HPDE6-E6E7 (cell line): Measurements from ENCODE around the gene SMIM41.

ENCODE experiments used
- DNase-seq: peaks from one replicate; pipeline ENCODE4 v3.0.0; 2011; ENCODE audit warnings: missing footprints; ENCODE audit errors: extremely low spot score

Gene SMIM41

DNA sequence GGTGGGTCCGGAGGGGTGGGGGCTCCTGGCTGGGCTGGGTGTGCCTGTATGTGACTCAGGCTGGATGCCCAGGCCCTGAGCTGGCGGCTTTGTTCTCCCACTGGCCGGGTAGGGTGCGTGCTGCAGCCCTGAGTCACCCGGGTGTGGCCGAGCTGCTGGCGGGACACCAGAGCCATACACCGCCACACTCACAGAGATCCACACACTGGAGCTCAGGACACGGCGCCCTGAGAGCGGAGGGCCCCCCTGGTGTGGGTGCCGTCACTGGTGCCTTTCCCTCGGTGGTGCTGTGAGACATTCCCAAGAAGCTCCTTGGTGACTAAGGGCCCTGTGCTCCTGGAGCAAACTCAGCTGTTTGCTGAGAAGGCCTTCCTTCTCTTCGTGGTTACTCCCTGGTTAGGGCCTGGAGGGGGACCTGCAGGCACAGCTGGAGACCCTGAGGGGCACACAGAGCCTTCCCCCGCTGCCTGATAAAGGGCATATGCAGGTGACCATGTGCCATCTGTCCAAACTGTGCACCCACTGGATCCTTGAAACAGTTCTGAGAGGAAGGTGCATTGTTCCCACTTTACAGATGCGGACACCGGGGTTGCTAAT is 68.0 kb downstream of the SMIM41 start:
- DNase-seq: peak; percentile 92

DNA sequence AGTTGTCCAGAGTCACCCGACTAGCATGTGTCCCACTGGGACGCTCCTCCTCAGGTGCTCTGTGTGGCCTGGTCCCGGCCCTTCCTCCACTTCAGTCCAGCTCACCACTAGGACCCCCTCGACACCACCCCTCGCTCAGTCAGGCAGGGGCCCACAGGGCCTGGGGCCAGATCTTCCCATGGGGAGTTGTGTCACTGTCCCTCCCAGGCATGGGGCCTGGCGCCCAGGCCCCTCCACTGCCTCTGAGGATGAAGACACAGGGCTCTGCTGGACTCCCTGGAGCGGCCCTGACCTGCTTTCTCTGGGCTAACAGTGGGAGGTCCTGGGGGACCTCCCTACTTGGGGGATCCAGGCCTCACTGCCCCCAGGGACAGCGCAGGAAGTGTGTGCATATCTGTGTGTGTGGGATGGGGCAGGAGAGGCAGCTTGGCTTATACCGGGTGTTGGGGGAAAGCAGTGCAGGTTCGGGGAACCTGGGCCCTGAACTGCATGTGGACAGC is 68.5 kb downstream of the SMIM41 start:
- DNase-seq: no peak

DNA sequence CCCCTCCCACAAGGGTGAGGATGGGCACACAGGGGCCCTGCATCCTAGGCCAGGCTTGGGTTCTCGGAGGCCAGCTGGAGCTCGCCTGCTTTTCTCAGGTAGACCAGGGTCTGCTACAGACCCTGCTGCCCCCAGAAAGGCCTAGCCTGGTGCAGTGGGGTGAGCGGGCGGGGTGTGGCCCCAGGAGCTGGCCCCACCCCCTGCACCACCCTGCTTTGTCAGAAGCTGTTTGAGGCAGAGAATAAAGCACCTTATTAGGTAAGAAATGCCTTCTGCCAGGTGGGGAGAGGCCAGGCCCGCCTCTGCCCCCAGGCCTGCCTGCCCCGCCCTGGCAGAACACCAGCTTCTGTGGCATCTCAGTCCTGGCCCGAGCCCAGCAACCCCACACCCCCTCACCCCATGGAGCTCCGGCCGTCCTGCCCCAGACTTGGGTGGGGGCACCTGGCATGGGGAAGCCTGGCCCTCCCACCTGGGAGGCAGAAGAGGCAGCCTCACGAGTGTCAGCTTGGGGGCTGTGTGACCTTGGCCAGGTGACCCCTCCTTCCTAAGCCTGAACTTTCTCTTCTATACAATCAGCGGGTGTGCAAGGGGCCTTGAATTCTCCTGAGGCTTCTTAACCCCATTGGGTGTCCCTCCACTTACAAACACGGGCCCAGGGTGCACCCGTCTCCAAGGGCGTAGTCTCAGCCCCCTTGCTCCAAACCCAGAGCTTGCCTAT is 69.1 kb downstream of the SMIM41 start:
- peak; percentile 85 for DNase-seq

DNA sequence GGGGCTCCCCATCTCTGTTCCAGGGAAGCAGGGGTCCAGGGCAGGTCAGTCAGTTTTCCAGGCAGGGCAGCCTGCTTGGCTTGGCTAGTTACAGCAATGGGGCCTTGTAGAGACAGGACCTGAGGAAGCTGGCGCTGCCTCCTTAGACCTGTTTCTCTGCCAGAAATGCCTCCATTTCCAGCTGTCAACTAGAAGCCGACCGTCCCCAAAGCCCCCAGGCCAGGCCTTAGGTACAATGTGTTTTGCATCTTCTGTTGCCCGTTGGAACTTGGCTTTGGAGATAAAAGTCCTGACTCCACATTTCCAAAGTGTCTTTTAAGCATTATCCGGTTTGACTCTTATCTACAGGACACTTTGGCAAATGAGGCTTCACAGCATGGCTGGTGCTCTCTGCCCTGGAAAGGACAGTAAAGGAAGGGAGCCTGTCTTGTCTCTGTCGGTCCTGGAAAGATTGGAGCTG is 69.7 kb downstream of the SMIM41 start:
- DNase-seq: no peak

DNA sequence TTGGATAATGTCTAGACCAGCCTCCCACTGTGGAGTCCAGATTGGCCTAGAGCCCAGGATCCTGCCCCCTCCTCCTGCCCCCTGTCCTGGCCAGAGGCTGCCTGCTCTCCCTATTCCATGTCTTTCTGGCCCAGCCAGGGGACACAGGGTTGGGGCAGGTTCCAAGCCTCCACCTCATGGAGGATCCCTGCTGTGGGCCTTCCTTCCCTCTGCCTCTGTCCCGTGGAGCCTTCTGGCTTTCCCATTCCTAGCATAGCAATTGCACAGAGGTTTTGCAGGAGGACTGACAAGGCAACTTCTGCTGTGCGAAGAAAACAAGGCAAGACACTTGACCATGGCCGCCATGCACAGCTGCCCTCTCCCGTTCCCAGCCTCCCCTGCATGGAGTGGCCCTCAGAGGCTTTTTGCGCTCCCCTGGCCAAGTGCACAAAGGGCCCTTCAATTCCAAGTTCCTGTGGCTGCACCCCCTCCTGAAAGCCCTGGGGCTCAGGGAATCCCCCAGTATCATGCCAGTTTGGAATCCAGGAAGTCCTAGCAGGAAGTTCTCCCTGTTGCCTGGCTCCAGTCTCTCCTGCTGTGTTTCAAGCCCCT is 70.2 kb downstream of the SMIM41 start:
- DNase-seq: no peak

DNA sequence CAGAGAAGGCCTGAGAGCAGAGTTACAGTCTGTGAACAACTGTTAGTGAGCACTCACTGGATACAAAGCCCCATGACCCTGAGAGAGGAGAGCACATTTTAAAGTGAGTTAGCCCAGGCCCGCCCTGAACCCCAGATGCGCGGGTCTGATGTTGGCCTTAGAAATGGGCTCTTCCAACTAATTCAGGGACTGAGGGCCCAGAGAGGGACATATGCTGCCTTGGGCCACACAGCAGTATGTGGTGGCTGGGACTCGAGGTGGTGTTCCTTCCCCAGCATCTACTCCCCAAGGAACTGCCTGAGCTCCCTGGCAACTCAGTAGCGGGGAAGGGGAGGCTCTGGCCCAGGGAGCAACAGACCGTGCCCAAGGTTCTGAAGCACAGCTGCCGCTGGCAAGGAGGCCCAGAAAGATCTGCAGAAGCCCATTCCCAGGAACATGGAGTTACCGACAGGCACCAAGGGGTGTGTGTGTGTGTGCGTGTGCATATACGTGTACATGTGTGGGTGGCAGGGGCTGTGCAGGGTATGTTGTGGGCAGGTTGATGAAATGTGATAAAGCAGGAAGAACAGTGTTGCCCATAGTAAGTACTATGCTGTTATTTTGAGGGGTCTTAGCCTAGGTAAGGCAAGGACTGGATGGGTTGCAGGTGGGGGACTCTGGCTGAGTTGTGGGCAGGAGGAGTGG is 71.8 kb downstream of the SMIM41 start:
- no peak for DNase-seq

DNA sequence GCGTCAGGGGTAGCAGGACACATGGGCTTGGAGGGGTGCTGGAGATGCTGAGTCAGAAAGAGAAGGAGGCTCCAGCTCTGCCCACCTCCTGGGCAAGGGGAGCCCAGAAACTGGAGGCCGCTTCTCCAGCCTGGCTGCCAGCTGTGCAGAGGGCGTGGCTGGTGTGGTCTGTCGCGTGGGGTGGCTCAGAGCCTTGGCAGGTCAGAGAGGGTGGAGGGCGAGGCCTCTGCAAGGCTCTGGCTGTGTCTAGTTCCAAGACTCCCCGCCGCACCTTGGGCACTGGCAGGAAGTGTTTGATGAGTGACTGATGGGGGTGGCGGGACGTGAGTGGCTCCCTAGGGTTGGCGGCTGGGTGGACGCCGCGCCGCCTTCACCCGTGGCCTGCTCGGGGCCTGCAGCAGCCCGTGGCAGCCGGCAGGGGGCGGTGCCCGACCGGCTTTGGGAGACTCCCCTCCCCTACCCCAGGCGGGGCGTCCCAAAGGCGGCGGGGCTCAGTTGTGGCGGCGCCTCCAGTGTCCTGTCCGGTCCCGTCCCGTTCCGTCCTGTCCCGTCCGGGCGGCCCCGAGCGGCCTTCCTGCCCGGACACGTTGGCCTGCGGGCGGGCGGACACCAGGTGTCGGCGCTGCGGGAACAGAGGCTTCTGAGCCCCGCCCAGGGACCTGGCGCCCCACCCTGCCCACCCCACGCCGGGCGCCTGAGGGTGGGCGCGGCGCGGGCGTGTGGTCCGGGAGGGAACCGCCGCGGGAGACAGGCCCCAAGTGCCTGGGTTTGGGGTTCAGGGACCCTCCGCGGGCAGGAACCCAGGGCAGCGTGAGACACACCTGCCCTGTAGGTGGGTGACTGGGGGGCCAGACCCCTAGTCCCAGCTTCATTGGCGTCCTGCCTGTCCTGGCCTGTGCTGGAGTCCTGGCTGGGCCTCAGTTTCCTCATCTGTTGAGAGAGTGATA is 72.6 kb downstream of the SMIM41 start:
- DNase-seq: peak; percentile 65

DNA sequence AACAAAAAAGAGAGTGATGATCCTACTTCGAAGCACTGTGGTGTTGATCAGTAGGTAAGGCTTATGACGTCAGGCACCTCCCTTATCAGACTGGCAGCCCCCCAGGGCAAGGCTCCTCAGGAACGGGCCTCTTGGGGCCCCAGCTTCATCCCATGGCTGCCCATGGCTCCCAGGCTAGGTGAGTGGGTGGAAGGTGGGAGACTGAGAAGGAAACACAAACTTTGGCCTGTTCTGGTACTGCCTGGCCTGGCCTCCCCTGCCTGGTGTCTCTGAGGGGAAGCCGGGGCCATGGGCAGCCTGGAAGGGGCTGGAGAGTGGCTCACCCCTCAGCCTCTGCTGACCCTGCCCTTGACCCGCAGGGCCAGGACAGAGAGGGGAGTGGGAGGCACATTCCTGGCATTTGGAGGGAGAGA is 73.4 kb downstream of the SMIM41 start:
- DNase-seq: no peak

DNA sequence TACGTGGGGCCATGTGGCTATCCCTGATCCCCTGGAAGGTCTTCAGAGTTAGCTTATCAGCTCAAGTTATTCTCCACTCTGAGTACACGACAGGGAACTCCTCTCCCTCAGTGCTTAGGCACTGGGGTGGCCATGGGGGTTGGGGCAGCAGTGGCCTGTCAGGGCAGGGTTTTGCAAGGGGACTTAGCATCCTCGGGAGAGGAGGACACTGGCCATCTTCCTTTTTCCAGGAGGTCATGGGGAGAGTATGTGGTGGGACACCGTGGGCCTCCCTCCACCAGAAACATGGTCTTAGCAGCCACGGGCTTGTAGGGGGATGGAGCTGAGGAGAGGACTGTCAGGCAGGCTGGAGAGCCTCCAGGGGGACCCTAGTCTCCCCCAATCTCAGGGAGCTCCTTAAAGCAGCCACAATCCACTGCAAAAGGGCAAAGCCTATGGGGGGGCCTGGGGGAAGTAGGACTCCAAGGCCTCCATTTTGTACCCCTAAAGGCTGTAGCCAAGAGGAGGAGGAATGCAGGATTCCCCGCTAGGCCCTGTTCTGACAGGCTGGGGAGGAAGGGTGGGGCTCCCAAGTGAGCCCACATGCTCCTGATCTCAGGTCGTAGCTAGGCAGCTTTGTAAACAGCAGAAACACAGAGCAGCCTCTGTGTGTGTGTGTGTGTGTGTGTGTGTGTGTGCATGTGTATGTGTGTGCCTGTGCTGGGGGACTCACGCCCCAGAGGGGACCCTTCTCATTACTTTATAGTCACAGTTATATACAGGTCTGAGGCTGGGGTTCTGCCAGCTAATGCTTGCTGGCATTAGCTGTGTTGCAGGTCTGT is 75.8 kb downstream of the SMIM41 start:
- DNase-seq: peak; percentile 87

DNA sequence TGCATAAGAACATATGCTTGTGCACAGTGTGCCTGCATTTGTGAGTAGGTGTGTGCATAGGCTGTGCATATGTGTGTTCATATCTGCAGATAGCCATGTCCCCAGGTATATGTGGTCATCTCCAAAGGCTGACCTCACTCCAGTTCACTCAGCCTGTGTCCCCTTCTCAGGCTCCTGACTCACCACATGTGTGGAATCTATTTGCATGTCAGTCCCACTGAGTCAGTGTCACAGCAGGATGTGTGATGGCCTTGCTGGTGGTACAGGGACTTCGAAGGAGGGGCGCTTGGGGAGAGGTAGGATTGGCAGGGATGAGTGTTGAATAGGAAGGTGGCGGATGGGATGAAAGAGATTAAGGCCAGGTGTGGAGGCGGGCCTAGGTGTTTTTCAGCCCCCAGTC is 76.8 kb downstream of the SMIM41 start:
- DNase-seq: no peak

DNA sequence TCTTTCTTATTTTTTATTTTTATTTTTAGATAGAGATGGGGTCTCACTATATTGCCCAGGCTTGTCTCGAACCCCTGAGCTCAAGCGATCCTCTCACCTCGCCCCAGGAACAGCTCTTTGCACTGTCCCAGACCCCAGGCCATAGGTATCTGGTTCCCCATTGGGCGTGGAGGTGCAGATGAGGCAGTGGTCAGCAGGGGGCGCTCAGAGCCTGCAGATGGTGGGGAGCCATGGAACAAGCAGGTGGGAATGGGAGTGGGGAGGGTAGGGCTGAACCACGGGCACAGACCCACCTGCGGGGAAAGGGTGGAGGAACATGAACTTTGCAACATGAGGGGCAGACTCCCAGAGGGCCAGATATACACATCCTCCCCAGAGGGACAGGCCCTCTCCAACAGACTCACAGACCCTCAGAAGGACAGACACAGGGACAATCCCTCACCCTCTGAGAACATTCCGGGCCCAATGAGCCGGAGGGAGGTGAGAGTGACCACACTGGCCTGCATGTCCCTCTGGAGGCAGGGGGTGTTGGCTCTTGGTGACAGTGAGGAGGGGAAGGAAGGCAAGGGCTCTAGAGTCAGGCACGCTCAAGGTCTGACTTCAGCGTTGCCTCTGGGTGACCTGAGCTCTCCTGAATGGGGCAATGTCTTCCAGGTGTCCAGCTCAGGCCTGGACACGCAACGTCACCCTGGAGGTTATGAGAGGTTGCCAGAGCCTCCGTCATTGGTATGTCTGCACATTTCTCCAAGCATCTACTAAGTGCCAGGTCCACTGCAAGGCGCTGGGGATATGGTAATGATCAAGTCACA is 77.5 kb downstream of the SMIM41 start:
- DNase-seq: no peak

DNA sequence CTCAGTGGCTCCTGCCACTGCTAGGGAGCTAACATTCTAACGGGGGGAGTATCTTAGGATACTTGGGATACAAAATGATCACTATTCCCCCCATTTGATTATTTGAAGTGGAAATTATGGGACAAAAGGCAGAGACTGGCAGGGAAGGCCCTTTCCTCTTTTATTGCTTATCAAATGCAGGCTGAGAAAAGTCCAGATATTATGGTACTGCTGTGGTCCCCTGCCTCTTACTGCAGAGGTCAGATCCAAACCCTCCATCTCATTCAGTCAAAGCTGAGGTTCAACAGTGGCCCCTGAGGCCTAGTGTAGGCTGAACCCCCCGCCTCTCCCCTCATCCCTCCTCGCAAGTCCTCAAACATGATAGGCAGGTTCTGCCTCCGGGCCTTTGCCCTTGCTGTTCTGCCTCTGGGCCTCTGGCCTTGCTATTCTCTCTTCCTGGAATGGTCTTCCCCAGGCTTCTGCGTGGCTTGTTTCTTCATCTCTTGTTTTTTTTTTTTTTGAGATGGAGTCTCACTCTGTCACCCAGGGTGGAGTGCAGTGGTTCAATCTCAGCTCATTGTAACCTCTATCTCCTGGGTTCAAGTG is 78.2 kb downstream of the SMIM41 start:
- DNase-seq: no peak
